Loucy (cell line): ENCODE measurements around the gene MAP3K21.

ENCODE experiments used
- H2AFZ ChIP-seq: fragments of 200-600 bp; sonication (generic); 2 replicates; pipeline ENCODE4 v1.6.0; 2016; ENCODE audit warnings: antibody characterized with exemption, mild to moderate bottlenecking, low read length, moderate library complexity
- H3F3A ChIP-seq: fragments of 200-600 bp; 2 replicates; pipeline ENCODE4 v1.6.0; 2016; ENCODE audit warnings: antibody characterized with exemption, low read depth, mild to moderate bottlenecking
- H3K27me3 ChIP-seq: fragments of 200-600 bp; sonication (generic); 2 replicates; pipeline ENCODE4 v1.6.1; 2014; ENCODE audit warnings: low read length, mild to moderate bottlenecking; ENCODE audit not compliant: insufficient read depth, poor library complexity, severe bottlenecking
- H3K36me3 ChIP-seq: fragments of 200-600 bp; sonication (generic); 2 replicates; pipeline ENCODE4 v1.6.1; 2016; ENCODE audit warnings: low read length; ENCODE audit not compliant: insufficient read depth
- H3K4me1 ChIP-seq: fragments of 200-600 bp; sonication (generic); 2 replicates; pipeline ENCODE4 v1.5.1; 2014; ENCODE audit warnings: low read length, mild to moderate bottlenecking; ENCODE audit not compliant: insufficient read depth, poor library complexity, severe bottlenecking
- H3K4me2 ChIP-seq: fragments of 200-600 bp; sonication (generic); 2 replicates; pipeline ENCODE4 v1.6.0; 2014; ENCODE audit warnings: antibody characterized with exemption, low read length, low read depth, mild to moderate bottlenecking; ENCODE audit not compliant: poor library complexity, severe bottlenecking
- H3K4me3 ChIP-seq: fragments of 200-600 bp; sonication (generic); 2 replicates; pipeline ENCODE4 v1.5.1; 2014; ENCODE audit warnings: low read length, mild to moderate bottlenecking, mixed read lengths; ENCODE audit not compliant: poor library complexity, severe bottlenecking
- H3K79me2 ChIP-seq: fragments of 200-600 bp; sonication (generic); 2 replicates; pipeline ENCODE4 v1.6.1; 2014; ENCODE audit warnings: low read length; ENCODE audit not compliant: insufficient read depth
- H3K9ac ChIP-seq: fragments of 200-600 bp; sonication (generic); 2 replicates; pipeline ENCODE4 v1.6.0; 2014; ENCODE audit warnings: mild to moderate bottlenecking, low read depth, low read length, moderate library complexity; ENCODE audit not compliant: poor library complexity, severe bottlenecking
- H3K9me2 ChIP-seq: fragments of 200-600 bp; sonication (generic); replicated peaks from 2 replicates; pipeline ENCODE4 v1.6.1; 2016; ENCODE audit warnings: low read depth, low read length, mixed read lengths
- H3K9me3 ChIP-seq: fragments of 200-600 bp; sonication (generic); 2 replicates; pipeline ENCODE4 v1.6.1; 2014; ENCODE audit warnings: mild to moderate bottlenecking, antibody characterized with exemption, low read length, low read depth; ENCODE audit not compliant: insufficient read depth
- H4K20me1 ChIP-seq: fragments of 200-600 bp; sonication (generic); 2 replicates; pipeline ENCODE4 v1.6.0; 2014; ENCODE audit warnings: antibody characterized with exemption, low read length, mild to moderate bottlenecking; ENCODE audit not compliant: insufficient read depth, poor library complexity, severe bottlenecking
- EZH2phosphoT487 ChIP-seq: fragments of 200-600 bp; IDR thresholded peaks from 2 replicates; pipeline ENCODE4 v1.6.1; 2018; ENCODE audit warnings: antibody characterized with exemption, mild to moderate bottlenecking, moderate library complexity, borderline replicate concordance
- TF ChIP-seq, protein P1 (sequence below): fragments of 200-600 bp; sonication (generic); conservative IDR thresholded peaks from 2 replicates; pipeline ENCODE4 v1.5.1; 2014; ENCODE audit warnings: mild to moderate bottlenecking, antibody characterized with exemption, low read length

The MAP3K21 gene

DNA sequence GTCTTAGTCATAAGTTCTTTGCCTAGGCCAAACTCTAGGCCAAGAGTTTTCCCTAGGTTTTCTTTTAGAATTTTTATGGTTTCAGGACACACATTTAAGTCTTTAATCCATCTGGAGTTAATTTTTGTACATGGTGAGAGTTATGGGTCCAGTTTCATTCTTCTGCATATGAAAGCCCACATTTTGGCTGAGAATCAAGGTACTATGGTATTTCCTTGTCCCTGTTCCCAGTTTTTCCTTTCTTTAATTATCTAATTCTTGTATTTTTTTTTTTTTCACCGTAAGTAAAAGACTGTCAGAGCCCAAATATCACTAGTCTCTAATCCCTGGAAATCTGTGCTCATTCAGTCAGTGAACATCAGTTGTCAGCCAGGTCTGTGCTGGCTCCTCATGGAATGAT lies 105.4 kb downstream of the MAP3K21 start:
- Histone ChIP-seq H3K4me2 (no peak overlapping the region), H3K9me3 (no peaks in the 10 kb centered on the region), H3K4me3 (no peak overlapping the region), H2AFZ (no peak overlapping the region), H3K79me2 (no peaks in the 10 kb centered on the region), H3K9ac (no peak overlapping the region), H3K27me3 (no peaks in the 10 kb centered on the region), H3F3A (no peaks in the 10 kb centered on the region), H4K20me1 (no peaks in the 10 kb centered on the region), H3K4me1 (no peaks in the 10 kb centered on the region), H3K36me3 (no peaks in the 10 kb centered on the region), H3K9me2 (no peaks in the 10 kb centered on the region)
- TF ChIP-seq, protein P1, sequence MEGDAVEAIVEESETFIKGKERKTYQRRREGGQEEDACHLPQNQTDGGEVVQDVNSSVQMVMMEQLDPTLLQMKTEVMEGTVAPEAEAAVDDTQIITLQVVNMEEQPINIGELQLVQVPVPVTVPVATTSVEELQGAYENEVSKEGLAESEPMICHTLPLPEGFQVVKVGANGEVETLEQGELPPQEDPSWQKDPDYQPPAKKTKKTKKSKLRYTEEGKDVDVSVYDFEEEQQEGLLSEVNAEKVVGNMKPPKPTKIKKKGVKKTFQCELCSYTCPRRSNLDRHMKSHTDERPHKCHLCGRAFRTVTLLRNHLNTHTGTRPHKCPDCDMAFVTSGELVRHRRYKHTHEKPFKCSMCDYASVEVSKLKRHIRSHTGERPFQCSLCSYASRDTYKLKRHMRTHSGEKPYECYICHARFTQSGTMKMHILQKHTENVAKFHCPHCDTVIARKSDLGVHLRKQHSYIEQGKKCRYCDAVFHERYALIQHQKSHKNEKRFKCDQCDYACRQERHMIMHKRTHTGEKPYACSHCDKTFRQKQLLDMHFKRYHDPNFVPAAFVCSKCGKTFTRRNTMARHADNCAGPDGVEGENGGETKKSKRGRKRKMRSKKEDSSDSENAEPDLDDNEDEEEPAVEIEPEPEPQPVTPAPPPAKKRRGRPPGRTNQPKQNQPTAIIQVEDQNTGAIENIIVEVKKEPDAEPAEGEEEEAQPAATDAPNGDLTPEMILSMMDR: no peak
- TF ChIP-seq EZH2phosphoT487: no peak

GRCh38 chr1:233433436-233434210 lies 106.1 kb downstream of the MAP3K21 start:
- Histone ChIP-seq H3K9me2 (no peaks in the 10 kb centered on the region), H3K4me1 (no peaks in the 10 kb centered on the region), H3K9me3 (no peaks in the 10 kb centered on the region), H3K27me3 (no peaks in the 10 kb centered on the region), H3K79me2 (no peaks in the 10 kb centered on the region), H3F3A (no peaks in the 10 kb centered on the region), H3K9ac (no peak overlapping the region), H4K20me1 (no peaks in the 10 kb centered on the region), H2AFZ (no peak overlapping the region), H3K36me3 (no peaks in the 10 kb centered on the region), H3K4me3 (no peak overlapping the region), H3K4me2 (no peak overlapping the region)
- TF ChIP-seq, protein P1: no peak
- no peak for TF ChIP-seq EZH2phosphoT487
